NB4 (cell line): ENCODE measurements around the gene ADPRS.

Source experiments
- MAX ChIP-seq: IDR thresholded peaks from 2 replicates; pipeline ENCODE4 v1.6.1; 2011; ENCODE audit warnings: low read depth, low read length
- MYC ChIP-seq: IDR thresholded peaks from 2 replicates; pipeline ENCODE4 v1.6.1; 2011; ENCODE audit warnings: low read depth, low read length
- POLR2A ChIP-seq: IDR thresholded peaks from 2 replicates; pipeline ENCODE4 v1.6.1; 2011; ENCODE audit warnings: mild to moderate bottlenecking; ENCODE audit not compliant: insufficient read length; ENCODE audit errors: extremely low read depth
- TF ChIP-seq, protein P1 (sequence below): IDR thresholded peaks from one replicate; pipeline ENCODE4 v1.5.1; 2012; ENCODE audit warnings: low read depth, low read length

DNA sequence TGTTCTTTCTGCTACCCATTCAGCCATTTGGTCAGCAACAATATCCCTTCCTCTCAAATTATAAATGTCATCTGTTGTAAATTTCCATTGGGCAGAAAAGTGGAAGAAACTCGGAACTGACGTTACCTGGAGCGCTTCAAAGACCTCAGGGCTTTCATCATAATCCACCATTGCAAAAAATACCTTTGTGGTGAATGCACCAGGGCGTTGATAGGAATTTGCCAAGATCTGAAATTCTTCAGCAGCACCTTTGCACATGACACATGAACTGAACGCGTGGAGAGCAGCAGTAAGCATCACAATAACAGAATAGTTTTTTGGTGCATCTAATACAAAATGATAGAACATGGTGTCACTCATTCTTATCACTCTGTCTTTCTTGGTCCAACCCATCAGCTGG, 7.9 kb upstream of the ADPRS start:
- no peak for TF ChIP-seq MAX
- TF ChIP-seq, protein P1, sequence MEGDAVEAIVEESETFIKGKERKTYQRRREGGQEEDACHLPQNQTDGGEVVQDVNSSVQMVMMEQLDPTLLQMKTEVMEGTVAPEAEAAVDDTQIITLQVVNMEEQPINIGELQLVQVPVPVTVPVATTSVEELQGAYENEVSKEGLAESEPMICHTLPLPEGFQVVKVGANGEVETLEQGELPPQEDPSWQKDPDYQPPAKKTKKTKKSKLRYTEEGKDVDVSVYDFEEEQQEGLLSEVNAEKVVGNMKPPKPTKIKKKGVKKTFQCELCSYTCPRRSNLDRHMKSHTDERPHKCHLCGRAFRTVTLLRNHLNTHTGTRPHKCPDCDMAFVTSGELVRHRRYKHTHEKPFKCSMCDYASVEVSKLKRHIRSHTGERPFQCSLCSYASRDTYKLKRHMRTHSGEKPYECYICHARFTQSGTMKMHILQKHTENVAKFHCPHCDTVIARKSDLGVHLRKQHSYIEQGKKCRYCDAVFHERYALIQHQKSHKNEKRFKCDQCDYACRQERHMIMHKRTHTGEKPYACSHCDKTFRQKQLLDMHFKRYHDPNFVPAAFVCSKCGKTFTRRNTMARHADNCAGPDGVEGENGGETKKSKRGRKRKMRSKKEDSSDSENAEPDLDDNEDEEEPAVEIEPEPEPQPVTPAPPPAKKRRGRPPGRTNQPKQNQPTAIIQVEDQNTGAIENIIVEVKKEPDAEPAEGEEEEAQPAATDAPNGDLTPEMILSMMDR: no peak
- no peak for TF ChIP-seq POLR2A
- no peak for TF ChIP-seq MYC
